Thyroid gland (tissue), 4 donors: ENCODE data around the gene TOP3A.

Experiments used
- POLR2A ChIP-seq, 2 donors: fragments of 450-650 bp; IDR thresholded peaks; one replicate each; pipeline ENCODE4 v1.6.1; 2017; ENCODE audit warnings: antibody characterized with exemption in 2 of 2, mild to moderate bottlenecking in 2 of 2, moderate library complexity in 1 of 2
- TF ChIP-seq, protein P1 (sequence below), 6 experiments: fragments of 200-600 bp in 3 of 6; fragments of 450-650 bp in 3 of 6; sonication (generic) in 3 of 6; IDR thresholded peaks; one replicate each; pipeline ENCODE4 v1.5.1; 2016 to 2019; ENCODE audit warnings: antibody characterized with exemption in 6 of 6, mild to moderate bottlenecking in 2 of 6, inconsistent platforms in 1 of 6, moderate library complexity in 1 of 6

DNA sequence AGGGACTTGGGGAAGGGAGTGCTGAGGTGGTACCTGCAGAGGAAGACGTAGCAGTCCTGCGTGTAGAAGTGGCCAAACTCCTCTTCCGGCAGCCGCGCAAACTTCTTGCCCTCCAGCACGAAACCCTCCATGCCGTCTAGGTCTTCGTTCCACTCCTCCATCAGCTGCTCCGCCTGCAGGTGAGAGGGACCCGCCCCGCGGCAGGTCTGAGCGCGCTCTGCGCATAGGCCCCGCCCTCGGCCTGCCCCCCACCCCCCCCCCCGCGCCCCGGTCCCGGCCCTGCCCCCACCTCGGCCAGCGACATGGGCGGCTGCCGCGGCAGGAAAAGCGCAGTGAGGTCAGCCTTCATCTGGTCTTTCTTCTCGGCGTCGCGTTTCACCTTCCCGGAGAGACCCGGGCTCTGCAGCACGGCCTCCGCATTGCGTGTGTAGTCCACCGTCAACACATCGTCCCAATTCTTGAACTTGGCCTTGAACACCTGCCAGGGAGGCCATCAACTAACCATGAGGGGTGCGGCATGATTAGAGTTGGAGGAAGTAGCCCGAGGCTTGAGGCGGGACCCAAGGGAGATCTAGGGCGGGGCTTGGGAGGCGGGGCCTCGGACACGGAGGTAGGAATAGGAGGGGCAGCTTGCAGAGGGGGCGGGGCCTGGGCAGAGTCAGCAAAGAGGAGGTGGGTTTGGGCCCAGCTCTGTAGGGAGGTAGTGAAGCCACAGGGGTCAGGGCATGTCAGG, 67.7 kb downstream of the TOP3A start:
- TF ChIP-seq, protein P1, sequence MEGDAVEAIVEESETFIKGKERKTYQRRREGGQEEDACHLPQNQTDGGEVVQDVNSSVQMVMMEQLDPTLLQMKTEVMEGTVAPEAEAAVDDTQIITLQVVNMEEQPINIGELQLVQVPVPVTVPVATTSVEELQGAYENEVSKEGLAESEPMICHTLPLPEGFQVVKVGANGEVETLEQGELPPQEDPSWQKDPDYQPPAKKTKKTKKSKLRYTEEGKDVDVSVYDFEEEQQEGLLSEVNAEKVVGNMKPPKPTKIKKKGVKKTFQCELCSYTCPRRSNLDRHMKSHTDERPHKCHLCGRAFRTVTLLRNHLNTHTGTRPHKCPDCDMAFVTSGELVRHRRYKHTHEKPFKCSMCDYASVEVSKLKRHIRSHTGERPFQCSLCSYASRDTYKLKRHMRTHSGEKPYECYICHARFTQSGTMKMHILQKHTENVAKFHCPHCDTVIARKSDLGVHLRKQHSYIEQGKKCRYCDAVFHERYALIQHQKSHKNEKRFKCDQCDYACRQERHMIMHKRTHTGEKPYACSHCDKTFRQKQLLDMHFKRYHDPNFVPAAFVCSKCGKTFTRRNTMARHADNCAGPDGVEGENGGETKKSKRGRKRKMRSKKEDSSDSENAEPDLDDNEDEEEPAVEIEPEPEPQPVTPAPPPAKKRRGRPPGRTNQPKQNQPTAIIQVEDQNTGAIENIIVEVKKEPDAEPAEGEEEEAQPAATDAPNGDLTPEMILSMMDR (IDR thresholded peaks at IDR 0.05), result no peak
- TF ChIP-seq POLR2A (IDR thresholded peaks at IDR 0.05), result no peak
